ENCODE data around the gene XIRP2.

- TF ChIP-seq POLR2A (IDR thresholded peaks at IDR 0.05) (no peak), CTCF (IDR thresholded peaks at IDR 0.05 in 4 of 5, conservative IDR thresholded peaks at IDR 0.05 in 1 of 5) (no peak)
Observed at GRCh38 chr2:166960702-166961270, 72.5 kb downstream of the XIRP2 start.
